GM06990 (cell line): ENCODE data around the gene ARID5B.
A peak's percentile ranks its signal among the peaks of the same experiment; 100 is the strongest.

Source experiments
- DNase-seq: peaks from one replicate; pipeline ENCODE4 v3.0.0-alpha.2; 2011; ENCODE audit not compliant: insufficient read length; ENCODE audit errors: extremely low read depth
- H3K27me3 ChIP-seq: replicated peaks from 2 replicates; pipeline ENCODE4 v1.6.0; 2011; ENCODE audit warnings: low read length; ENCODE audit not compliant: control insufficient read depth, insufficient read depth
- H3K36me3 ChIP-seq: 2 replicates; pipeline ENCODE4 v1.5.1; 2011; ENCODE audit warnings: low read length; ENCODE audit not compliant: control insufficient read depth, insufficient read depth
- H3K4me3 ChIP-seq: replicated peaks from 2 replicates; pipeline ENCODE4 v1.5.1; 2011; ENCODE audit warnings: low read depth, mild to moderate bottlenecking, control low read depth, low read length
- TF ChIP-seq, protein P1 (sequence below): IDR thresholded peaks from 2 replicates; pipeline ENCODE4 v1.5.1; 2011; ENCODE audit warnings: low read length, control low read depth, mild to moderate bottlenecking, inconsistent platforms; ENCODE audit not compliant: insufficient read depth, poor library complexity, severe bottlenecking

ARID5B gene

DNA sequence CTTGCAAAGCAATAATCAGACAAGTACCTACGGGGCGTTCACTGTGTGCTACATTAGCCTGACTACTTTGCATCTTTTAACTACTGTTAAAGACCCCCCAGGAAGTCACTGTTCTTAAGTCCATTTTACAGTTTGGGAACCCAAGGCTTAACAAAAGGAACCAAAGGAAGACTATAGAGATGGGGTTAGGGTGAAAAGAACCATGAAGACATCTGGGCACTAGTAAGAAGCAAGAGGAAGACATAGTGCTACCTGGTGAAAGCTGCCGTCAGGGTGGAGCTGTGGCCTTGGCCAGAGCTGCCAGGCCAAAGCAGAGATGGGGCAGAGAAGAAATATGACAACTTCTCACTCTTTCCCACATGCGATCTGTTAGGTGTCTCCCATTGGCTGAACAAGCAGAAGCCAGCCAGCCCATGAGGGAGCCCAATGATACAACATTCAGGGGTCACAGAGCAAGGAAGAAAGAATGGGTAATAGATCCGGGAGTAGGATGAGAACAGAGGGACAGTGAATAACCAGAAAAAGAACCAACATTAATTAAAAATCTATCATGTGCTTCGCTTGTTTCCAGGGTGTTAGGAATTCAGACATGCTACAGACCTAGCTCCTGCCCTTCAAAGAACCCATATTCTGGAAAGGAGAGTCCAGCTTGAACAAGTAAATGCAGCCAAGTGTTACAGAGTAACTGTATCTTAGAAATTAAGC, 85.4 kb downstream of the ARID5B start:
- TF ChIP-seq, protein P1, sequence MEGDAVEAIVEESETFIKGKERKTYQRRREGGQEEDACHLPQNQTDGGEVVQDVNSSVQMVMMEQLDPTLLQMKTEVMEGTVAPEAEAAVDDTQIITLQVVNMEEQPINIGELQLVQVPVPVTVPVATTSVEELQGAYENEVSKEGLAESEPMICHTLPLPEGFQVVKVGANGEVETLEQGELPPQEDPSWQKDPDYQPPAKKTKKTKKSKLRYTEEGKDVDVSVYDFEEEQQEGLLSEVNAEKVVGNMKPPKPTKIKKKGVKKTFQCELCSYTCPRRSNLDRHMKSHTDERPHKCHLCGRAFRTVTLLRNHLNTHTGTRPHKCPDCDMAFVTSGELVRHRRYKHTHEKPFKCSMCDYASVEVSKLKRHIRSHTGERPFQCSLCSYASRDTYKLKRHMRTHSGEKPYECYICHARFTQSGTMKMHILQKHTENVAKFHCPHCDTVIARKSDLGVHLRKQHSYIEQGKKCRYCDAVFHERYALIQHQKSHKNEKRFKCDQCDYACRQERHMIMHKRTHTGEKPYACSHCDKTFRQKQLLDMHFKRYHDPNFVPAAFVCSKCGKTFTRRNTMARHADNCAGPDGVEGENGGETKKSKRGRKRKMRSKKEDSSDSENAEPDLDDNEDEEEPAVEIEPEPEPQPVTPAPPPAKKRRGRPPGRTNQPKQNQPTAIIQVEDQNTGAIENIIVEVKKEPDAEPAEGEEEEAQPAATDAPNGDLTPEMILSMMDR, result no peak
- H3K4me3 ChIP-seq, result no peak overlapping the region
- no peaks in the 10 kb centered on the region; the same call in 1 of the 2 replicates for H3K36me3 ChIP-seq
- H3K27me3 ChIP-seq, result no peaks in the 10 kb centered on the region
- DNase-seq, result no peak

GRCh38 chr10:61987537-61987936, 86.0 kb downstream of the ARID5B start:
- no peak overlapping the region for H3K4me3 ChIP-seq
- TF ChIP-seq, protein P1, result no peak
- no peaks in the 10 kb centered on the region for H3K27me3 ChIP-seq
- no peaks in the 10 kb centered on the region; the same call in 1 of the 2 replicates for H3K36me3 ChIP-seq
- DNase-seq, result no peak

- TF ChIP-seq, protein P1, result no peak
- DNase-seq, result peak; percentile 81
- no peaks in the 10 kb centered on the region for H3K27me3 ChIP-seq
- no peaks in the 10 kb centered on the region; the same call in 1 of the 2 replicates for H3K36me3 ChIP-seq
- H3K4me3 ChIP-seq, result peak overlapping the region; percentile 32
These were observed 86.5 kb downstream of the ARID5B start for GRCh38 chr10:61987951-61988379.

GRCh38 chr10:61989995-61990760, 88.7 kb downstream of the ARID5B start:
- no peak for DNase-seq
- H3K4me3 ChIP-seq, result no peak overlapping the region
- no peaks in the 10 kb centered on the region for H3K27me3 ChIP-seq
- TF ChIP-seq, protein P1, result no peak
- no peaks in the 10 kb centered on the region; the same call in 1 of the 2 replicates for H3K36me3 ChIP-seq

DNA sequence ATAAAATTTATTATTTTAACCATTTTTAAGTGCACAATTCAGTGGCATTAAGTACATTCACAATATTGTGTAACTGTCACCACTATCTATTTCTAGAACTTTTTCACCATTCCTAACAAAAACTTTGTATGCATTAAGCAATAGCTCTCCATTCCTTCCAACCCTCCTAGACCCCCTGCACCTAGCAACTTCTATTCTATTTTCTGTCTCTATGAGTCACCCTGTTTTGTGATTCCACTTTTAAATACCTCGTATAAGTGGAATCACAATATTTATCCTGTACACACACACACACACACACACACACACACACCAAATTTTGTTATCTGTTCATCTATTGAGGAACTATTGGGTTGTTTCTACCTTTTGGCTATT, 89.2 kb downstream of the ARID5B start:
- no peak for DNase-seq
- Histone ChIP-seq H3K27me3 (no peaks in the 10 kb centered on the region), H3K36me3 (no peaks in the 10 kb centered on the region; the same call in 1 of the 2 replicates), H3K4me3 (no peak overlapping the region)
- TF ChIP-seq, protein P1, result no peak
